ENCODE data around the gene LPIN1. TPM values are rescaled to one million over a fixed set of nuclear protein-coding genes. Genes with fewer than 3 reads are reported as not detected.

Gene LPIN1
- total and polyA plus RNA-seq, 2 of the 13 experiments (the other 11 are each of a cell fraction or from before 2014, with no cell fraction given), result 9.7 to 19.4 TPM

DNA sequence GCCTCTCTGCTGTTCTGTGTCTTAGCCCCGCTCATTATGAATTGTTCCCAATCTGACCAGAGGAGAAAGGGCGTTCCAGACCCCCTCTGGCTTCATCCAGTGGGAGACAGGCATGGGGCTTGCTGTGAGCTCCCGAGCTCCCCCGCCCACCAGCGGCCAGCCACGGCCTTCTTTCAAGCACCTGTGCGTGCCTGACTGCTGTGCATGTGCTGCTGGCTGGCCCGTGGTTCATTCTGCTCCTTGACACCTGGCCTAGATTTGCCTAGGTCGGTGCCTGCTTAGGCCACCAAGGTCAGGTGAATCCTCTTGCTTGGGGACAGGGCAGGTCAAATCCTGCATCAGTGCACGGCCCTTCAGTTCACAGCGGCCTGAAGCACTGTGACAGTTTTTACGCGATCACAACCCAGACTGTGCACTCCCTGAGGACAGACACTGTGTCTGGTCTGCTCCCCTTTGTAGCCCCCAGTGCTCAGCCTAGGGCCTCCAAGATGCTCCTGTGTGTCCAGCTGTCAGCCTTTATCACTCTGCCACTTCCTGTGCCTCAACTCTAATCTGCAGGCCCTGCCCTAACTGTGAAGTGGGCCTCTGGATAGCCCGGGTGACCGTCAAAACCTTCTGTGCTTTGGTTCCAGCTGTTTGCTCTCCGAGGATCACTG, 3.6 kb upstream of the LPIN1 start (continued):
- TF ChIP-seq ZNF550 (CRISPR knock-in tag; IDR thresholded peaks at IDR 0.05; ENCODE audit: borderline replicate concordance) (0 out of 2 replicates have a peak, but pooled peaks have one; percentile 25), PCBP1 (IDR thresholded peaks at IDR 0.05; ENCODE audit: borderline replicate concordance, low read depth, low read length) (no peak), SP4 (CRISPR knock-in tag; IDR thresholded peaks at IDR 0.05) (no peak), KLF15 (CRISPR knock-in tag; IDR thresholded peaks at IDR 0.05; ENCODE audit: borderline replicate concordance) (no peak), RXRA (CRISPR knock-in tag; IDR thresholded peaks at IDR 0.05) (peak; percentile 55; the same call in 1 of the 2 replicates), ZNF431 (CRISPR knock-in tag; IDR thresholded peaks at IDR 0.05; ENCODE audit: borderline replicate concordance, low read depth) (no peak), FOXC1 (CRISPR knock-in tag; IDR thresholded peaks at IDR 0.05; ENCODE audit: borderline replicate concordance) (no peak), ATM (IDR thresholded peaks at IDR 0.05; ENCODE audit: borderline replicate concordance) (no peak), ZNF589 (CRISPR knock-in tag; conservative IDR thresholded peaks at IDR 0.05) (0 out of 2 replicates have a peak, but pooled peaks have one; percentile 14), ZNF333 (CRISPR knock-in tag; IDR thresholded peaks at IDR 0.05; ENCODE audit: borderline replicate concordance) (no peak), TAF1 (CRISPR knock-in tag; IDR thresholded peaks at IDR 0.05) (peak; percentile 23; the same call in 1 of the 2 replicates), BRD4 (CRISPR knock-in tag; IDR thresholded peaks at IDR 0.05) (no peak), HHEX (CRISPR knock-in tag; IDR thresholded peaks at IDR 0.05) (no peak), SNRNP70 (IDR thresholded peaks at IDR 0.05; ENCODE audit: low read depth, low read length) (no peak)
- TF ChIP-seq, protein P1, sequence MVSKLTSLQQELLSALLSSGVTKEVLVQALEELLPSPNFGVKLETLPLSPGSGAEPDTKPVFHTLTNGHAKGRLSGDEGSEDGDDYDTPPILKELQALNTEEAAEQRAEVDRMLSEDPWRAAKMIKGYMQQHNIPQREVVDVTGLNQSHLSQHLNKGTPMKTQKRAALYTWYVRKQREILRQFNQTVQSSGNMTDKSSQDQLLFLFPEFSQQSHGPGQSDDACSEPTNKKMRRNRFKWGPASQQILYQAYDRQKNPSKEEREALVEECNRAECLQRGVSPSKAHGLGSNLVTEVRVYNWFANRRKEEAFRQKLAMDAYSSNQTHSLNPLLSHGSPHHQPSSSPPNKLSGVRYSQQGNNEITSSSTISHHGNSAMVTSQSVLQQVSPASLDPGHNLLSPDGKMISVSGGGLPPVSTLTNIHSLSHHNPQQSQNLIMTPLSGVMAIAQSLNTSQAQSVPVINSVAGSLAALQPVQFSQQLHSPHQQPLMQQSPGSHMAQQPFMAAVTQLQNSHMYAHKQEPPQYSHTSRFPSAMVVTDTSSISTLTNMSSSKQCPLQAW (CRISPR knock-in tag; IDR thresholded peaks at IDR 0.05), result 0 out of 2 replicates have a peak, but pooled peaks have one; percentile 19
- TF ChIP-seq, protein P2, sequence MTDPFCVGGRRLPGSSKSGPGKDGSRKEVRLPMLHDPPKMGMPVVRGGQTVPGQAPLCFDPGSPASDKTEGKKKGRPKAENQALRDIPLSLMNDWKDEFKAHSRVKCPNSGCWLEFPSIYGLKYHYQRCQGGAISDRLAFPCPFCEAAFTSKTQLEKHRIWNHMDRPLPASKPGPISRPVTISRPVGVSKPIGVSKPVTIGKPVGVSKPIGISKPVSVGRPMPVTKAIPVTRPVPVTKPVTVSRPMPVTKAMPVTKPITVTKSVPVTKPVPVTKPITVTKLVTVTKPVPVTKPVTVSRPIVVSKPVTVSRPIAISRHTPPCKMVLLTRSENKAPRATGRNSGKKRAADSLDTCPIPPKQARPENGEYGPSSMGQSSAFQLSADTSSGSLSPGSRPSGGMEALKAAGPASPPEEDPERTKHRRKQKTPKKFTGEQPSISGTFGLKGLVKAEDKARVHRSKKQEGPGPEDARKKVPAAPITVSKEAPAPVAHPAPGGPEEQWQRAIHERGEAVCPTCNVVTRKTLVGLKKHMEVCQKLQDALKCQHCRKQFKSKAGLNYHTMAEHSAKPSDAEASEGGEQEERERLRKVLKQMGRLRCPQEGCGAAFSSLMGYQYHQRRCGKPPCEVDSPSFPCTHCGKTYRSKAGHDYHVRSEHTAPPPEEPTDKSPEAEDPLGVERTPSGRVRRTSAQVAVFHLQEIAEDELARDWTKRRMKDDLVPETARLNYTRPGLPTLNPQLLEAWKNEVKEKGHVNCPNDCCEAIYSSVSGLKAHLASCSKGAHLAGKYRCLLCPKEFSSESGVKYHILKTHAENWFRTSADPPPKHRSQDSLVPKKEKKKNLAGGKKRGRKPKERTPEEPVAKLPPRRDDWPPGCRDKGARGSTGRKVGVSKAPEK (CRISPR knock-in tag; IDR thresholded peaks at IDR 0.05; ENCODE audit: borderline replicate concordance), result 0 out of 2 replicates have a peak, but pooled peaks have one; percentile 73
- TF ChIP-seq, protein P3, sequence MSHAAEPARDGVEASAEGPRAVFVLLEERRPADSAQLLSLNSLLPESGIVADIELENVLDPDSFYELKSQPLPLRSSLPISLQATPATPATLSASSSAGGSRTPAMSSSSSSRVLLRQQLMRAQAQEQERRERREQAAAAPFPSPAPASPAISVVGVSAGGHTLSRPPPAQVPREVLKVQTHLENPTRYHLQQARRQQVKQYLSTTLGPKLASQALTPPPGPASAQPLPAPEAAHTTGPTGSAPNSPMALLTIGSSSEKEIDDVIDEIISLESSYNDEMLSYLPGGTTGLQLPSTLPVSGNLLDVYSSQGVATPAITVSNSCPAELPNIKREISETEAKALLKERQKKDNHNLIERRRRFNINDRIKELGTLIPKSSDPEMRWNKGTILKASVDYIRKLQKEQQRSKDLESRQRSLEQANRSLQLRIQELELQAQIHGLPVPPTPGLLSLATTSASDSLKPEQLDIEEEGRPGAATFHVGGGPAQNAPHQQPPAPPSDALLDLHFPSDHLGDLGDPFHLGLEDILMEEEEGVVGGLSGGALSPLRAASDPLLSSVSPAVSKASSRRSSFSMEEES (CRISPR knock-in tag; IDR thresholded peaks at IDR 0.05), result no peak
- TF ChIP-seq, protein P4, sequence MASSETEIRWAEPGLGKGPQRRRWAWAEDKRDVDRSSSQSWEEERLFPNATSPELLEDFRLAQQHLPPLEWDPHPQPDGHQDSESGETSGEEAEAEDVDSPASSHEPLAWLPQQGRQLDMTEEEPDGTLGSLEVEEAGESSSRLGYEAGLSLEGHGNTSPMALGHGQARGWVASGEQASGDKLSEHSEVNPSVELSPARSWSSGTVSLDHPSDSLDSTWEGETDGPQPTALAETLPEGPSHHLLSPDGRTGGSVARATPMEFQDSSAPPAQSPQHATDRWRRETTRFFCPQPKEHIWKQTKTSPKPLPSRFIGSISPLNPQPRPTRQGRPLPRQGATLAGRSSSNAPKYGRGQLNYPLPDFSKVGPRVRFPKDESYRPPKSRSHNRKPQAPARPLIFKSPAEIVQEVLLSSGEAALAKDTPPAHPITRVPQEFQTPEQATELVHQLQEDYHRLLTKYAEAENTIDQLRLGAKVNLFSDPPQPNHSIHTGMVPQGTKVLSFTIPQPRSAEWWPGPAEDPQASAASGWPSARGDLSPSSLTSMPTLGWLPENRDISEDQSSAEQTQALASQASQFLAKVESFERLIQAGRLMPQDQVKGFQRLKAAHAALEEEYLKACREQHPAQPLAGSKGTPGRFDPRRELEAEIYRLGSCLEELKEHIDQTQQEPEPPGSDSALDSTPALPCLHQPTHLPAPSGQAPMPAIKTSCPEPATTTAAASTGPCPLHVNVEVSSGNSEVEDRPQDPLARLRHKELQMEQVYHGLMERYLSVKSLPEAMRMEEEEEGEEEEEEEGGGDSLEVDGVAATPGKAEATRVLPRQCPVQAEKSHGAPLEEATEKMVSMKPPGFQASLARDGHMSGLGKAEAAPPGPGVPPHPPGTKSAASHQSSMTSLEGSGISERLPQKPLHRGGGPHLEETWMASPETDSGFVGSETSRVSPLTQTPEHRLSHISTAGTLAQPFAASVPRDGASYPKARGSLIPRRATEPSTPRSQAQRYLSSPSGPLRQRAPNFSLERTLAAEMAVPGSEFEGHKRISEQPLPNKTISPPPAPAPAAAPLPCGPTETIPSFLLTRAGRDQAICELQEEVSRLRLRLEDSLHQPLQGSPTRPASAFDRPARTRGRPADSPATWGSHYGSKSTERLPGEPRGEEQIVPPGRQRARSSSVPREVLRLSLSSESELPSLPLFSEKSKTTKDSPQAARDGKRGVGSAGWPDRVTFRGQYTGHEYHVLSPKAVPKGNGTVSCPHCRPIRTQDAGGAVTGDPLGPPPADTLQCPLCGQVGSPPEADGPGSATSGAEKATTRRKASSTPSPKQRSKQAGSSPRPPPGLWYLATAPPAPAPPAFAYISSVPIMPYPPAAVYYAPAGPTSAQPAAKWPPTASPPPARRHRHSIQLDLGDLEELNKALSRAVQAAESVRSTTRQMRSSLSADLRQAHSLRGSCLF (CRISPR knock-in tag; IDR thresholded peaks at IDR 0.05; ENCODE audit: borderline replicate concordance), result no peak
